HG02852 (cell line): ENCODE data around the gene KRT77.
"Not testable (repeated sequence)": the region's sequence is repeated elsewhere in the genome, so short reads cannot be mapped to it uniquely, and the experiment has no call there.

Experiments used
- ATAC-seq: cut with Tn5 transposase; IDR thresholded peaks from one replicate; pipeline ENCODE4 v1.9.1; 2021; ENCODE audit warnings: mild to moderate bottlenecking, moderate library complexity; ENCODE audit not compliant: unreplicated experiment

The KRT77 gene

GRCh38 chr12:52724384-52724783 lies 21.1 kb upstream of the KRT77 start:
- ATAC-seq = no peak

GRCh38 chr12:52722680-52723079 lies 19.4 kb upstream of the KRT77 start:
- ATAC-seq = no peak

- no peak for ATAC-seq
Measured at GRCh38 chr12:52721838-52722470, 18.6 kb upstream of the KRT77 start.

GRCh38 chr12:52720365-52720886 lies 17.1 kb upstream of the KRT77 start:
- ATAC-seq = no peak

- ATAC-seq = no peak
Measured at GRCh38 chr12:52716061-52716460, 12.7 kb upstream of the KRT77 start.

GRCh38 chr12:52715416-52715815 lies 12.1 kb upstream of the KRT77 start:
- ATAC-seq = no peak

- no peak for ATAC-seq
Measured at GRCh38 chr12:52714887-52715281, 11.6 kb upstream of the KRT77 start.

GRCh38 chr12:52713960-52714886 lies 10.9 kb upstream of the KRT77 start:
- no peak for ATAC-seq

GRCh38 chr12:52712122-52712521 lies 8.8 kb upstream of the KRT77 start:
- not testable (repeated sequence) for ATAC-seq

GRCh38 chr12:52710730-52711129 lies 7.4 kb upstream of the KRT77 start:
- ATAC-seq = no peak

- ATAC-seq = no peak
Measured at GRCh38 chr12:52708010-52708409, 4.7 kb upstream of the KRT77 start.

GRCh38 chr12:52704464-52704863 lies 1.1 kb upstream of the KRT77 start:
- no peak for ATAC-seq

GRCh38 chr12:52703878-52704277 lies 554 bp upstream of the KRT77 start:
- ATAC-seq = no peak

- ATAC-seq = no peak
Measured at GRCh38 chr12:52702338-52702737, 986 bp downstream of the KRT77 start.

- no peak for ATAC-seq
Measured at GRCh38 chr12:52701281-52701680, 2.0 kb downstream of the KRT77 start.

- no peak for ATAC-seq
Measured at GRCh38 chr12:52699960-52700359, 3.4 kb downstream of the KRT77 start.

- ATAC-seq = no peak
Measured at GRCh38 chr12:52699373-52699772, 4.0 kb downstream of the KRT77 start.

- no peak for ATAC-seq
Measured at GRCh38 chr12:52698651-52699340, 4.5 kb downstream of the KRT77 start.

GRCh38 chr12:52697058-52697582 lies 6.2 kb downstream of the KRT77 start:
- no peak for ATAC-seq

GRCh38 chr12:52696588-52696987 lies 6.7 kb downstream of the KRT77 start:
- no peak for ATAC-seq

- no peak for ATAC-seq
Measured at GRCh38 chr12:52695039-52695438, 8.3 kb downstream of the KRT77 start.
